DND-41 (cell line): ENCODE data around the gene IVD.

Source experiments
- EZH2 ChIP-seq: IDR thresholded peaks from 3 replicates; pipeline ENCODE4 v1.6.1; 2012; ENCODE audit warnings: borderline replicate concordance, low read depth, mild to moderate bottlenecking, moderate library complexity, low read length, inconsistent platforms; ENCODE audit not compliant: severe bottlenecking
- TF ChIP-seq, protein P1 (sequence below): IDR thresholded peaks from 2 replicates; pipeline ENCODE4 v1.5.1; 2012; ENCODE audit warnings: borderline replicate concordance, low read length, moderate library complexity, mild to moderate bottlenecking; ENCODE audit not compliant: poor library complexity, severe bottlenecking; ENCODE audit errors: extremely low read depth

DNA sequence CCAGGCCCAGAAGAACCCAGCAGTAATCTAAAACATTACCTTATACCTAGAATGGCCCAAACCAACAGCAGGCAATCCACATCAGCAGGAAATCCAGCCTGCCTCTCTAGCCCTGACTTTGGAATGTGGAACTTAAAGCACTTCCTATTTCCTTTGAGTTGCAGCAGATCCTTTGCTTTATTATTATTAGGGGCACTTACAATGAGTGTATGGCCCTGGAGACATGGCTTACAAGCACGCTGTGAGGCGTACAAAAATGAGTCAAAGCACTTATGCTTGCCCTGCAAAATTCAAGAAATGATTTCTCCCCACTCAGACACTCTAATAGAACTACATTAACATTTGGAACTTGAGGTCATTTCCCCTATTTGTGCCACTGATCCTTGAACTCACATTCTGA lies 32.6 kb upstream of the IVD start:
- TF ChIP-seq, protein P1, sequence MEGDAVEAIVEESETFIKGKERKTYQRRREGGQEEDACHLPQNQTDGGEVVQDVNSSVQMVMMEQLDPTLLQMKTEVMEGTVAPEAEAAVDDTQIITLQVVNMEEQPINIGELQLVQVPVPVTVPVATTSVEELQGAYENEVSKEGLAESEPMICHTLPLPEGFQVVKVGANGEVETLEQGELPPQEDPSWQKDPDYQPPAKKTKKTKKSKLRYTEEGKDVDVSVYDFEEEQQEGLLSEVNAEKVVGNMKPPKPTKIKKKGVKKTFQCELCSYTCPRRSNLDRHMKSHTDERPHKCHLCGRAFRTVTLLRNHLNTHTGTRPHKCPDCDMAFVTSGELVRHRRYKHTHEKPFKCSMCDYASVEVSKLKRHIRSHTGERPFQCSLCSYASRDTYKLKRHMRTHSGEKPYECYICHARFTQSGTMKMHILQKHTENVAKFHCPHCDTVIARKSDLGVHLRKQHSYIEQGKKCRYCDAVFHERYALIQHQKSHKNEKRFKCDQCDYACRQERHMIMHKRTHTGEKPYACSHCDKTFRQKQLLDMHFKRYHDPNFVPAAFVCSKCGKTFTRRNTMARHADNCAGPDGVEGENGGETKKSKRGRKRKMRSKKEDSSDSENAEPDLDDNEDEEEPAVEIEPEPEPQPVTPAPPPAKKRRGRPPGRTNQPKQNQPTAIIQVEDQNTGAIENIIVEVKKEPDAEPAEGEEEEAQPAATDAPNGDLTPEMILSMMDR: no peak
- no peak for TF ChIP-seq EZH2
